Endothelial cell of umbilical vein (primary cell): Measurements from ENCODE around the gene ITSN1. TPM values are rescaled to one million over a fixed set of nuclear protein-coding genes. Genes with fewer than 3 reads are reported as not detected.

Experiments used
- BruUV-seq: library from RNA; stranded (reverse); fragments of 400-500 nt; replicated peaks from 2 replicates; lab custom pipeline; 2021; lab: Mats Ljungman, UMichigan
- CTCF ChIA-PET: fragments of 300-600, 350-600 bp; sonication (Branson Sonifier 250); formaldehyde crosslinking; loops from one replicate; lab custom pipeline; 2021; ENCODE audit warnings: antibody characterized with exemption, inconsistent platforms; lab: Charles Lee
- POLR2A ChIA-PET: fragments of 300-600, 350-600 bp; sonication (Branson Sonifier 250); formaldehyde crosslinking; loops from one replicate; lab custom pipeline; 2021; ENCODE audit warnings: antibody characterized with exemption, inconsistent platforms; lab: Charles Lee
- DNase-seq: peaks from one replicate; pipeline ENCODE4 v3.0.0-alpha.2; 2011; ENCODE audit warnings: low read depth, low spot score
- FAIRE-seq: peaks from 2 replicates; lab custom pipeline; 2011; peaks lifted over from hg19 to GRCh38; lab: Jason Lieb, UNC
- H2AFZ ChIP-seq: 2 replicates; pipeline ENCODE4 v1.6.0; 2012; ENCODE audit warnings: low read depth, low read length, control low read depth, inconsistent platforms
- H3K27ac ChIP-seq: 2 replicates; pipeline ENCODE4 v1.5.1; 2011; ENCODE audit warnings: low read depth, mild to moderate bottlenecking, control low read depth, low read length, moderate library complexity; ENCODE audit not compliant: insufficient read depth
- H3K27me3 ChIP-seq, 2 experiments: 2 replicates each; pipeline versions ENCODE4 v1.6.0 to v1.6.1; 2011; ENCODE audit warnings: low read length in 2 of 2, mixed read lengths in 1 of 2; ENCODE audit not compliant: control insufficient read depth in 2 of 2, insufficient read depth in 2 of 2
- H3K36me3 ChIP-seq, 2 experiments: 2 replicates in 1 of 2; 3 replicates in 1 of 2; pipeline ENCODE4 v1.5.1; 2011; ENCODE audit warnings: low read length in 2 of 2, mild to moderate bottlenecking in 1 of 2, moderate library complexity in 1 of 2; ENCODE audit not compliant: control insufficient read depth in 2 of 2, insufficient read depth in 2 of 2; ENCODE audit errors: extremely low read depth in 1 of 2
- H3K4me1 ChIP-seq: 3 replicates; pipeline ENCODE4 v1.5.1; 2011; ENCODE audit warnings: mild to moderate bottlenecking, low read length; ENCODE audit not compliant: control insufficient read depth, insufficient read depth; ENCODE audit errors: extremely low read depth
- H3K4me2 ChIP-seq: 2 replicates; pipeline ENCODE4 v1.6.1; 2011; ENCODE audit warnings: low read length, control low read depth, mixed read lengths; ENCODE audit not compliant: insufficient read depth
- H3K4me3 ChIP-seq, 3 experiments: fragments of 200-600 bp in 1 of 3; sonication (generic), shearing (Covaris generic) in 1 of 3; replicated peaks in 1 of 3; 2 replicates each; pipeline ENCODE4 v1.5.1; 2011 to 2016; ENCODE audit warnings: control low read depth in 3 of 3, low read length in 3 of 3, mild to moderate bottlenecking in 2 of 3, inconsistent platforms in 1 of 3, low read depth in 1 of 3, moderate library complexity in 1 of 3; ENCODE audit not compliant: insufficient read depth in 1 of 3
- H3K79me2 ChIP-seq: 2 replicates; pipeline ENCODE4 v1.6.0; 2012; ENCODE audit warnings: low read length, inconsistent platforms; ENCODE audit not compliant: control insufficient read depth, insufficient read depth
- H3K9ac ChIP-seq: replicated peaks from 2 replicates; pipeline ENCODE3; 2011; ENCODE audit warnings: low read length, control low read depth; ENCODE audit not compliant: insufficient read depth; ENCODE audit errors: extremely low read depth
- H3K9me1 ChIP-seq: replicated peaks from 3 replicates; pipeline ENCODE4 v1.6.0; 2011; ENCODE audit warnings: mild to moderate bottlenecking, low read length; ENCODE audit not compliant: control insufficient read depth, insufficient read depth; ENCODE audit errors: extremely low read depth
- H3K9me3 ChIP-seq: replicated peaks from 2 replicates; pipeline ENCODE4 v1.5.1; 2012; ENCODE audit warnings: low read length, inconsistent platforms; ENCODE audit not compliant: control insufficient read depth, insufficient read depth
- H4K20me1 ChIP-seq: replicated peaks from 2 replicates; pipeline ENCODE3; 2011; ENCODE audit warnings: mild to moderate bottlenecking, low read length; ENCODE audit not compliant: control insufficient read depth, insufficient read depth; ENCODE audit errors: extremely low read depth
- CTCF ChIP-seq, 2 donors: IDR thresholded peaks; 1 replicate in 1 of 2; 2 replicates in 1 of 2; pipeline ENCODE4 v1.5.1; 2011; ENCODE audit warnings: low read length in 2 of 2, mild to moderate bottlenecking in 2 of 2, moderate library complexity in 2 of 2, control low read depth in 1 of 2, inconsistent platforms in 1 of 2, low read depth in 1 of 2; ENCODE audit not compliant: insufficient read depth in 1 of 2; ENCODE audit errors: extremely low read depth in 1 of 2
- EZH2 ChIP-seq: IDR thresholded peaks from 2 replicates; pipeline ENCODE4 v1.6.1; 2012; ENCODE audit warnings: borderline replicate concordance, low read depth, mild to moderate bottlenecking, moderate library complexity, low read length, inconsistent platforms; ENCODE audit not compliant: severe bottlenecking
- FOS ChIP-seq: IDR thresholded peaks from 2 replicates; pipeline ENCODE4 v1.6.1; 2011; ENCODE audit warnings: mild to moderate bottlenecking, low read length, moderate library complexity, borderline replicate concordance; ENCODE audit not compliant: insufficient read depth
- GATA2 ChIP-seq: IDR thresholded peaks from 2 replicates; pipeline ENCODE4 v1.7.0; 2011; ENCODE audit warnings: low read depth, mild to moderate bottlenecking, moderate library complexity, mixed read lengths, low read length; ENCODE audit not compliant: insufficient read length, insufficient read depth
- MAX ChIP-seq: IDR thresholded peaks from 2 replicates; pipeline ENCODE4 v1.6.1; 2011; ENCODE audit not compliant: insufficient read depth, insufficient read length
- MYC ChIP-seq: IDR thresholded peaks from one replicate; pipeline ENCODE4 v1.6.1; 2011; ENCODE audit warnings: mild to moderate bottlenecking, low read depth, low read length
- POLR2A ChIP-seq: IDR thresholded peaks from 2 replicates; pipeline ENCODE4 v1.6.1; 2012; ENCODE audit warnings: low read depth, mild to moderate bottlenecking, control low read depth, low read length
- POLR2AphosphoS5 ChIP-seq: IDR thresholded peaks from 2 replicates; pipeline ENCODE4 v1.6.1; 2012; ENCODE audit warnings: low read depth, mild to moderate bottlenecking, control low read depth, low read length, moderate library complexity; ENCODE audit not compliant: insufficient read depth
- dilution Hi-C: fragments of 300-500 bp; cut with MboI; formaldehyde crosslinking; loops from one replicate; pipeline ENCODE4 v1.15.0; 2019; ENCODE audit warnings: low sequenced_read_pairs; ENCODE audit not compliant: extremely low pct_ligation_motif_present
- intact Hi-C: fragments of 100-400 bp; cut with micrococcal nuclease; formaldehyde crosslinking; loops from one replicate; pipeline ENCODE4 v1.10.0; 2022
- polyA plus RNA-seq, 4 experiments: library from polyadenylated mRNA; depleted of rRNA in 3 of 4; stranded (reverse) in 3 of 4; unstranded in 1 of 4; fragments of >200 nt; gene quantifications; 2 replicates each; pipeline versions ENCODE4 v1.2.1 to v1.2.3, GENCODE V29; 2011 to 2012; ENCODE audit warnings: missing spikeins in 1 of 4
- total RNA-seq: library from RNA; stranded (reverse); gene quantifications from 2 replicates; pipeline ENCODE4 v1.2.3, GENCODE V29; 2021

ITSN1 gene
- total and polyA plus RNA-seq, 2 donors (not counting 3 experiments of a cell fraction or from before 2014, with no cell fraction given), result 72.2 to 86.8 TPM

DNA sequence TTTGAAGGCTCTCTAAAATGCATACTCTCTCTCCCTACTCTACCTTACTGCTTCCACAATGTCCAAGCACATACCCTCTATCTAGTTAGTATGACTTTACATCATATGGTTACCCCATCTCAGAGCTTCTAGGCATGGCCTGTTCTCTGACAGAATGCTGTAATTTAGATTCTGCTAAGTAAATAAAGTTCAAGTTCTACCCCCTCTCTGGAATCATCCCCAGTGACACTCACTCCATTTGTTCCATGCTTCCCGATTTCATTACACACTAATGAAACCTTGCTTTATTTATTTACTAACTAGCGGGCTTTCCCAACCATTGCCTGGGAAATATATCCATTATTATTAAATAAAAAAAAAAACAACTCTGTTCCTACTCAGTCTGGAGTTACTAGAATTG is 8.0 kb upstream of the ITSN1 start:
- DNase-seq (no peak), FAIRE-seq (no peak)
- CTCF ChIA-PET, result interaction anchor here (1.7 kb wide), 1 partner anchor 28 kb away, joined by 4 read pairs; no protein-coding TSS in a partner anchor
- no peaks in the 10 kb centered on the region for H3K27me3 ChIP-seq
- BruUV-seq, result no TSS peak
- no peak overlapping the region for H3K9ac ChIP-seq
- H3K4me1 ChIP-seq, result no peaks in the 10 kb centered on the region
- dilution Hi-C loops, result no loop called here
- no peaks in the 10 kb centered on the region for H3K9me3 ChIP-seq
- TF ChIP-seq GATA2 (no peak), POLR2AphosphoS5 (no peak), EZH2 (no peak), MYC (no peak), MAX (no peak), CTCF (IDR thresholded peaks at IDR 0.05; ENCODE audit: extremely low read depth in 1 of 2, insufficient read depth in 1 of 2, low read depth in 1 of 2, low read length in 2 of 2) (no peak), POLR2A (no peak), FOS (no peak)
- no peak overlapping the region for H2AFZ ChIP-seq
- no peaks in the 10 kb centered on the region for H3K36me3 ChIP-seq
- H3K27ac ChIP-seq, result no peak overlapping the region
- H3K9me1 ChIP-seq, result no peaks in the 10 kb centered on the region
- H4K20me1 ChIP-seq, result peaks cover 2% of the 10 kb centered on the region
- H3K4me2 ChIP-seq, result no peak overlapping the region
- intact Hi-C loops, result no loop called here
- no peak overlapping the region for H3K4me3 ChIP-seq
- peaks cover 27% of the 10 kb centered on the region for H3K79me2 ChIP-seq
- POLR2A ChIA-PET, result no interaction called here
